Stimulated activated CD4-positive, alpha-beta T cell treated with anti-CD3 and anti-CD28 coated beads, Interleukin-15, amount 100 ng/mL, for 1 hour (primary cell): Measurements from ENCODE around the gene TNIK.
"Not testable (repeated sequence)": the region's sequence is repeated elsewhere in the genome, so short reads cannot be mapped to it uniquely, and the experiment has no call there.

ENCODE experiments used
- DNase-seq, 2 donors: peaks; one replicate each; pipeline ENCODE4 v3.0.0-alpha.2; 2020; ENCODE audit warnings: low read depth in 1 of 2, low spot score in 1 of 2

Gene TNIK

GRCh38 chr3:171260899-171261298 lies 199.3 kb downstream of the TNIK start:
- no peak for DNase-seq

- no peak for DNase-seq
These were observed 199.7 kb downstream of the TNIK start for GRCh38 chr3:171260466-171260865.

GRCh38 chr3:171258316-171258715 lies 201.9 kb downstream of the TNIK start:
- no peak for DNase-seq

- no peak for DNase-seq
These were observed 202.7 kb downstream of the TNIK start for GRCh38 chr3:171257251-171258203.

- DNase-seq, result no peak
These were observed 203.6 kb downstream of the TNIK start for GRCh38 chr3:171256445-171257250.

GRCh38 chr3:171255236-171255806 lies 204.9 kb downstream of the TNIK start:
- DNase-seq, result no peak

GRCh38 chr3:171254315-171254714 lies 205.9 kb downstream of the TNIK start:
- DNase-seq, result no peak

- no peak for DNase-seq
These were observed 208.4 kb downstream of the TNIK start for GRCh38 chr3:171251835-171252234.

- no peak for DNase-seq
These were observed 209.8 kb downstream of the TNIK start for GRCh38 chr3:171250444-171250843.

- DNase-seq, result no peak
These were observed 211.0 kb downstream of the TNIK start for GRCh38 chr3:171249245-171249644.

- no peak for DNase-seq
These were observed 211.6 kb downstream of the TNIK start for GRCh38 chr3:171248426-171249111.

- DNase-seq, result no peak
These were observed 214.1 kb downstream of the TNIK start for GRCh38 chr3:171245796-171246765.

- DNase-seq, result no peak
These were observed 217.3 kb downstream of the TNIK start for GRCh38 chr3:171242951-171243350.

- no peak for DNase-seq
These were observed 218.0 kb downstream of the TNIK start for GRCh38 chr3:171242170-171242569.

GRCh38 chr3:171241655-171242054 lies 218.6 kb downstream of the TNIK start:
- not testable (repeated sequence) for DNase-seq

- no peak for DNase-seq
These were observed 219.7 kb downstream of the TNIK start for GRCh38 chr3:171240504-171240835.

- DNase-seq, result no peak
These were observed 220.3 kb downstream of the TNIK start for GRCh38 chr3:171239757-171240503.

- DNase-seq, result no peak
These were observed 223.2 kb downstream of the TNIK start for GRCh38 chr3:171237009-171237385.

GRCh38 chr3:171236265-171237008 lies 223.8 kb downstream of the TNIK start:
- DNase-seq, result no peak
